IMR-90 (cell line): ENCODE data around the gene CSH1. TPM values are rescaled to one million over a fixed set of nuclear protein-coding genes. Genes with fewer than 3 reads are reported as not detected.
A peak's percentile ranks its signal among the peaks of the same experiment; 100 is the strongest.
"Not testable (repeated sequence)": the region's sequence is repeated elsewhere in the genome, so short reads cannot be mapped to it uniquely, and the experiment has no call there.

ENCODE experiments used
- ATAC-seq: fragments of 200-7000 bp; cut with Tn5 transposase; 2 replicates; pipeline ENCODE4 v1.9.1; 2020; ENCODE audit warnings: low read depth, mild to moderate bottlenecking, moderate library complexity
- BruUV-seq: library from RNA; stranded (reverse); fragments of 400-500 nt; replicated peaks from 2 replicates; lab custom pipeline; 2021; lab: Mats Ljungman, UMichigan
- CTCF ChIA-PET: fragments of 300-600 bp; formaldehyde crosslinking; extraction: SDS; loops from one replicate; lab custom pipeline; 2021; ENCODE audit warnings: antibody characterized with exemption; lab: Yijun Ruan, JAX
- POLR2A ChIA-PET: fragments of 300-600 bp; sonication (Branson Sonifier 250); formaldehyde crosslinking; loops from one replicate; lab custom pipeline; 2022; ENCODE audit warnings: antibody characterized with exemption; ENCODE audit not compliant: unreplicated experiment; lab: Charles Lee
- DNase-seq: peaks from one replicate; pipeline ENCODE4 v3.0.0; 2013
- H2AFZ ChIP-seq: replicated peaks from 2 replicates; pipeline ENCODE3; 2013; ENCODE audit warnings: low read length, mild to moderate bottlenecking; ENCODE audit not compliant: poor library complexity
- H2AK5ac ChIP-seq: 2 replicates; pipeline ENCODE4 v1.6.1; 2013; ENCODE audit warnings: low read depth, low read length, inconsistent platforms
- H2AK9ac ChIP-seq: replicated peaks from 2 replicates; pipeline ENCODE3; 2013; ENCODE audit warnings: mild to moderate bottlenecking, low read depth, low read length, moderate library complexity; ENCODE audit not compliant: poor library complexity
- H2BK120ac ChIP-seq: 2 replicates; pipeline ENCODE4 v1.6.1; 2013; ENCODE audit warnings: low read depth, low read length, inconsistent platforms
- H2BK15ac ChIP-seq: 3 replicates; pipeline ENCODE4 v1.6.1; 2013; ENCODE audit warnings: low read depth, low read length, inconsistent platforms
- H2BK20ac ChIP-seq: 2 replicates; pipeline ENCODE4 v1.6.1; 2013; ENCODE audit warnings: low read depth, mild to moderate bottlenecking, inconsistent platforms, low read length, moderate library complexity
- H2BK5ac ChIP-seq: 2 replicates; pipeline ENCODE4 v1.6.1; 2013; ENCODE audit warnings: mild to moderate bottlenecking, low read depth, low read length, inconsistent platforms; ENCODE audit not compliant: poor library complexity, severe bottlenecking
- H3K14ac ChIP-seq: replicated peaks from 2 replicates; pipeline ENCODE4 v1.6.1; 2013; ENCODE audit warnings: low read depth, low read length, inconsistent platforms
- H3K18ac ChIP-seq: 2 replicates; pipeline ENCODE4 v1.6.1; 2013; ENCODE audit warnings: low read depth, low read length, control low read depth
- H3K23ac ChIP-seq: 2 replicates; pipeline ENCODE4 v1.6.1; 2013; ENCODE audit warnings: low read depth, low read length, inconsistent platforms
- H3K27ac ChIP-seq: 2 replicates; pipeline ENCODE4 v1.5.1; 2013; ENCODE audit warnings: mild to moderate bottlenecking, control low read depth, low read length; ENCODE audit not compliant: insufficient read depth
- H3K27me3 ChIP-seq: 2 replicates; pipeline ENCODE4 v1.6.1; 2013; ENCODE audit warnings: low read length; ENCODE audit not compliant: control insufficient read depth, insufficient read depth
- H3K36me3 ChIP-seq: 2 replicates; pipeline ENCODE4 v1.6.1; 2013; ENCODE audit warnings: low read length, mixed read lengths; ENCODE audit not compliant: control insufficient read depth, insufficient read depth
- H3K4ac ChIP-seq: 2 replicates; pipeline ENCODE4 v1.6.1; 2013; ENCODE audit warnings: low read depth, low read length, inconsistent platforms
- H3K4me1 ChIP-seq: 2 replicates; pipeline ENCODE4 v1.6.1; 2013; ENCODE audit warnings: low read length, mixed read lengths; ENCODE audit not compliant: control insufficient read depth, insufficient read depth
- H3K4me2 ChIP-seq: 2 replicates; pipeline ENCODE4 v1.6.1; 2013; ENCODE audit warnings: low read depth, mild to moderate bottlenecking, control low read depth, low read length, moderate library complexity
- H3K4me3 ChIP-seq: 2 replicates; pipeline ENCODE4 v1.5.1; 2013; ENCODE audit warnings: low read depth, mild to moderate bottlenecking, control low read depth, low read length, moderate library complexity; ENCODE audit not compliant: insufficient read depth
- H3K56ac ChIP-seq: 2 replicates; pipeline ENCODE4 v1.6.1; 2013; ENCODE audit warnings: low read length, inconsistent platforms; ENCODE audit not compliant: insufficient read depth; ENCODE audit errors: extremely low read depth
- H3K79me1 ChIP-seq, 2 experiments: 2 replicates each; pipeline ENCODE4 v1.6.1; 2013; ENCODE audit warnings: low read length in 2 of 2, inconsistent platforms in 1 of 2, low read depth in 1 of 2
- H3K9ac ChIP-seq: 2 replicates; pipeline ENCODE4 v1.6.1; 2013; ENCODE audit warnings: low read depth, low read length, control low read depth
- H3K9me1 ChIP-seq: 2 replicates; pipeline ENCODE4 v1.6.1; 2013; ENCODE audit warnings: low read length, inconsistent platforms; ENCODE audit not compliant: insufficient read depth
- H3K9me3 ChIP-seq: 2 replicates; pipeline ENCODE4 v1.6.1; 2013; ENCODE audit warnings: low read length; ENCODE audit not compliant: control insufficient read depth, insufficient read depth
- H4K20me1 ChIP-seq: 2 replicates; pipeline ENCODE4 v1.6.1; 2013; ENCODE audit warnings: low read length, inconsistent platforms; ENCODE audit not compliant: insufficient read depth
- H4K5ac ChIP-seq: 2 replicates; pipeline ENCODE4 v1.6.1; 2013; ENCODE audit warnings: mild to moderate bottlenecking, low read depth, low read length, control low read depth
- H4K8ac ChIP-seq, 2 experiments: 2 replicates each; pipeline ENCODE4 v1.6.1; 2013; ENCODE audit warnings: low read depth in 2 of 2, low read length in 2 of 2, control low read depth in 1 of 2, inconsistent platforms in 1 of 2
- H4K91ac ChIP-seq: 2 replicates; pipeline ENCODE4 v1.6.1; 2013; ENCODE audit warnings: low read depth, low read length, inconsistent platforms; ENCODE audit not compliant: insufficient read depth
- CTCF ChIP-seq: conservative IDR thresholded peaks from 2 replicates; pipeline ENCODE4 v1.5.1; 2012; ENCODE audit warnings: mild to moderate bottlenecking, low read depth, low read length, improper control_type of control experiment
- WGBS, 2 experiments: methylation state at CpG; one replicate each; pipeline versions ENCODE4 v1.1.5 to v1.1.7; 2013; ENCODE audit warnings: missing lambda C conversion rate in 2 of 2; ENCODE audit not compliant: insufficient read length in 1 of 2; ENCODE audit errors: extremely low coverage in 2 of 2; 5-methylcytosine and 5-hydroxymethylcytosine counted together
- dilution Hi-C: fragments of 300-500 bp; cut with HindIII; formaldehyde crosslinking; loops from one replicate; pipeline ENCODE4 v1.14.3; 2018; ENCODE audit warnings: low sequenced_read_pairs; ENCODE audit not compliant: unreplicated experiment
- in situ Hi-C: fragments of 300-500 bp; cut with MboI; formaldehyde crosslinking; loops from 3 replicates; pipeline ENCODE4 v1.14.3; 2019; ENCODE audit warnings: low sequenced_read_pairs, inconsistent platforms, mixed read lengths
- intact Hi-C: fragments of 100-400 bp; cut with micrococcal nuclease; formaldehyde crosslinking; loops from 2 replicates; pipeline ENCODE4 v1.10.0; 2022
- polyA plus RNA-seq, 3 experiments: library from polyadenylated mRNA; depleted of rRNA; stranded (reverse); fragments of >200 nt; gene quantifications; 2 replicates each; pipeline ENCODE4 v1.2.3, GENCODE V29; 2012; ENCODE audit warnings: low replicate concordance in 1 of 3
- total RNA-seq: library from RNA; depleted of rRNA; stranded (reverse); fragments of >200 nt; gene quantifications from 2 replicates; pipeline ENCODE4 v1.2.3, GENCODE V29; 2012

CSH1 gene
- total and polyA plus RNA-seq, 2 of the 4 experiments (the other 2 are of a cell fraction), result not detected

DNA sequence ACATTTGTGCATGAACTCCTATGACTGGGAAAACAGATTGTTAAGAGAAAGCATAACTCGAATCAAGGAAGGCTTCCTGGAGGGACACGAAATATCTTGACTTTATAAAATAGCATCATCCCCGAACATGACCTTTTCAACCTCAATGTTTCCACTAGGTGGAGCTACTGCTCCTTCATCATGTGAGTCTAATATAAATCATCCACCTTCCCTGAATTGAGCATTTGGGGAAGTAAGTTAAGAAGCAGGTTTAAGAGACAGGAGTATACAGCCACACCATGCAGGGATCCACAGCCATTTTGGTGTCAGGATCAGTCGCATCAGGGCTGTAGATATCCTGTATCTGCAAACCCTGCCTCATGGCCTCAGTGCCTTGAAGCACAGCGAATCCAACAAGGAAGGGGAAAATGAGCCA lies 7.4 kb upstream of the CSH1 start:
- in situ Hi-C loops, result not testable (repeated sequence)
- CTCF ChIA-PET, result interaction anchor here (0.7 kb wide), 1 partner anchor 16 kb away, joined by 6 read pairs; no protein-coding TSS in a partner anchor

GRCh38 chr17:63901971-63902370 lies 5.6 kb upstream of the CSH1 start:
- in situ Hi-C loops, H3K23ac ChIP-seq, H3K4ac ChIP-seq, H2AK5ac ChIP-seq, POLR2A ChIA-PET, dilution Hi-C loops, H3K27ac ChIP-seq, H2BK120ac ChIP-seq, H4K5ac ChIP-seq, H2BK20ac ChIP-seq, H2BK5ac ChIP-seq, H2BK15ac ChIP-seq, H3K9me3 ChIP-seq, BruUV-seq, DNase-seq, H4K91ac ChIP-seq, H3K4me3 ChIP-seq, intact Hi-C loops, ATAC-seq, H3K56ac ChIP-seq, H3K9ac ChIP-seq, H3K9me1 ChIP-seq, H3K36me3 ChIP-seq, H2AFZ ChIP-seq, CTCF ChIA-PET, H4K8ac ChIP-seq, H3K18ac ChIP-seq, H3K4me2 ChIP-seq, H4K20me1 ChIP-seq, H3K14ac ChIP-seq, H3K4me1 ChIP-seq, H2AK9ac ChIP-seq, H3K79me1 ChIP-seq: not testable (repeated sequence)
- peaks cover 33% of the 10 kb centered on the region for H3K27me3 ChIP-seq
- no CpG with 5 or more reads among the region's 2 CpGs for WGBS, 2 experiments

More for the DNA sequence above, 7.4 kb upstream of the CSH1 start:
- H3K4me3 ChIP-seq, H2AK5ac ChIP-seq, H3K23ac ChIP-seq, H2BK5ac ChIP-seq, H4K20me1 ChIP-seq, H3K18ac ChIP-seq, H3K9me3 ChIP-seq, H3K56ac ChIP-seq, H3K9me1 ChIP-seq, H3K4me2 ChIP-seq, H2AFZ ChIP-seq, BruUV-seq, H3K79me1 ChIP-seq, H3K36me3 ChIP-seq, H2AK9ac ChIP-seq, H4K5ac ChIP-seq, H3K4me1 ChIP-seq, H4K91ac ChIP-seq, H3K14ac ChIP-seq, H3K4ac ChIP-seq, H3K9ac ChIP-seq, POLR2A ChIA-PET, dilution Hi-C loops, H3K27ac ChIP-seq, H4K8ac ChIP-seq, H2BK15ac ChIP-seq, H2BK120ac ChIP-seq, H2BK20ac ChIP-seq, DNase-seq, intact Hi-C loops: not testable (repeated sequence)
- H3K27me3 ChIP-seq, result peaks cover 35% of the 10 kb centered on the region
- no CpG with 5 or more reads among the region's 5 CpGs for WGBS, 2 experiments
- TF ChIP-seq CTCF, result 0 out of 2 replicates have a peak, but pooled peaks have one; percentile 8
- ATAC-seq, result peak; percentile 75
